ENCODE data around the gene FAM131B.

Gene FAM131B

GRCh38 chr7:143361552-143362130 is 872 bp downstream of the FAM131B start:
- no peak overlapping the region for H3K4me3 ChIP-seq (ENCODE audit: low read depth, low read length)
- TF ChIP-seq, protein P1, sequence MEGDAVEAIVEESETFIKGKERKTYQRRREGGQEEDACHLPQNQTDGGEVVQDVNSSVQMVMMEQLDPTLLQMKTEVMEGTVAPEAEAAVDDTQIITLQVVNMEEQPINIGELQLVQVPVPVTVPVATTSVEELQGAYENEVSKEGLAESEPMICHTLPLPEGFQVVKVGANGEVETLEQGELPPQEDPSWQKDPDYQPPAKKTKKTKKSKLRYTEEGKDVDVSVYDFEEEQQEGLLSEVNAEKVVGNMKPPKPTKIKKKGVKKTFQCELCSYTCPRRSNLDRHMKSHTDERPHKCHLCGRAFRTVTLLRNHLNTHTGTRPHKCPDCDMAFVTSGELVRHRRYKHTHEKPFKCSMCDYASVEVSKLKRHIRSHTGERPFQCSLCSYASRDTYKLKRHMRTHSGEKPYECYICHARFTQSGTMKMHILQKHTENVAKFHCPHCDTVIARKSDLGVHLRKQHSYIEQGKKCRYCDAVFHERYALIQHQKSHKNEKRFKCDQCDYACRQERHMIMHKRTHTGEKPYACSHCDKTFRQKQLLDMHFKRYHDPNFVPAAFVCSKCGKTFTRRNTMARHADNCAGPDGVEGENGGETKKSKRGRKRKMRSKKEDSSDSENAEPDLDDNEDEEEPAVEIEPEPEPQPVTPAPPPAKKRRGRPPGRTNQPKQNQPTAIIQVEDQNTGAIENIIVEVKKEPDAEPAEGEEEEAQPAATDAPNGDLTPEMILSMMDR (IDR thresholded peaks at IDR 0.05; ENCODE audit: low read depth, low read length) = no peak
- TF ChIP-seq MYC (IDR thresholded peaks at IDR 0.05; ENCODE audit: low read depth, low read length) = no peak
- TF ChIP-seq MAX (IDR thresholded peaks at IDR 0.05; ENCODE audit: low read depth, low read length) = no peak
- TF ChIP-seq POLR2A (IDR thresholded peaks at IDR 0.05; ENCODE audit: extremely low read depth, insufficient read length) = no peak
- DNase-seq (ENCODE audit: low read depth) = no peak

GRCh38 chr7:143360788-143361551 is 1.5 kb downstream of the FAM131B start:
- H3K4me3 ChIP-seq (ENCODE audit: low read depth, low read length) = no peak overlapping the region
- no peak for DNase-seq (ENCODE audit: low read depth)

GRCh38 chr7:143359771-143360353 is 2.7 kb downstream of the FAM131B start:
- DNase-seq (ENCODE audit: low read depth) = peak; percentile 48
- TF ChIP-seq POLR2A (IDR thresholded peaks at IDR 0.05; ENCODE audit: extremely low read depth, insufficient read length) (no peak), MAX (IDR thresholded peaks at IDR 0.05; ENCODE audit: low read depth, low read length) (no peak), MYC (IDR thresholded peaks at IDR 0.05; ENCODE audit: low read depth, low read length) (no peak)
- TF ChIP-seq, protein P1 (IDR thresholded peaks at IDR 0.05; ENCODE audit: low read depth, low read length) = no peak
- no peak overlapping the region for H3K4me3 ChIP-seq (ENCODE audit: low read depth, low read length)

More at GRCh38 chr7:143360788-143361551, 1.5 kb downstream of the FAM131B start:
- no peak for TF ChIP-seq POLR2A (IDR thresholded peaks at IDR 0.05; ENCODE audit: extremely low read depth, insufficient read length)
- TF ChIP-seq MYC (IDR thresholded peaks at IDR 0.05; ENCODE audit: low read depth, low read length) = no peak
- TF ChIP-seq, protein P1 (IDR thresholded peaks at IDR 0.05; ENCODE audit: low read depth, low read length) = no peak
- TF ChIP-seq MAX (IDR thresholded peaks at IDR 0.05; ENCODE audit: low read depth, low read length) = no peak

- DNase-seq (ENCODE audit: low read depth) = no peak
- no peak for TF ChIP-seq MAX (IDR thresholded peaks at IDR 0.05; ENCODE audit: low read depth, low read length)
- TF ChIP-seq, protein P1 (IDR thresholded peaks at IDR 0.05; ENCODE audit: low read depth, low read length) = no peak
- H3K4me3 ChIP-seq (ENCODE audit: low read depth, low read length) = no peak overlapping the region
These were observed 3.9 kb downstream of the FAM131B start for GRCh38 chr7:143358626-143359025.

GRCh38 chr7:143356414-143357050 is 6.0 kb downstream of the FAM131B start:
- TF ChIP-seq, protein P1 (IDR thresholded peaks at IDR 0.05; ENCODE audit: low read depth, low read length) = no peak
- TF ChIP-seq MYC (IDR thresholded peaks at IDR 0.05; ENCODE audit: low read depth, low read length) = no peak
- TF ChIP-seq MAX (IDR thresholded peaks at IDR 0.05; ENCODE audit: low read depth, low read length) = no peak
- TF ChIP-seq POLR2A (IDR thresholded peaks at IDR 0.05; ENCODE audit: extremely low read depth, insufficient read length) = no peak
- no peak overlapping the region for H3K4me3 ChIP-seq (ENCODE audit: low read depth, low read length)

More at GRCh38 chr7:143356414-143357050, 6.0 kb downstream of the FAM131B start:
- DNase-seq (ENCODE audit: low read depth) = no peak
